Calu3 (cell line): ENCODE data around the gene F3. TPM values are rescaled to one million over a fixed set of nuclear protein-coding genes. Genes with fewer than 3 reads are reported as not detected.

Experiments used
- BruUV-seq: library from RNA; stranded (reverse); fragments of 400-500 nt; replicated peaks from 2 replicates; lab custom pipeline; 2021; lab: Mats Ljungman, UMichigan
- CTCF ChIA-PET: fragments of 300-600 bp; sonication (Branson Sonifier 250); formaldehyde crosslinking; loops from one replicate; lab custom pipeline; 2022; ENCODE audit warnings: antibody characterized with exemption; lab: Charles Lee
- DNase-seq: peaks from one replicate; pipeline ENCODE4 v3.0.0; 2022
- H3K27ac Mint-ChIP-seq: one replicate; pipeline ENCODE4 v1.8.0; 2022; ENCODE audit warnings: mixed read lengths; ENCODE audit not compliant: unreplicated experiment
- H3K27me3 Mint-ChIP-seq: one replicate; pipeline ENCODE4 v1.8.0; 2022; ENCODE audit warnings: mixed read lengths; ENCODE audit not compliant: unreplicated experiment
- H3K36me3 Mint-ChIP-seq: one replicate; pipeline ENCODE4 v1.8.0; 2022; ENCODE audit warnings: mild to moderate bottlenecking, moderate library complexity, mixed read lengths; ENCODE audit not compliant: insufficient read depth, unreplicated experiment
- H3K4me1 Mint-ChIP-seq: one replicate; pipeline ENCODE4 v1.8.0; 2022; ENCODE audit warnings: mild to moderate bottlenecking, low read depth, mixed read lengths; ENCODE audit not compliant: unreplicated experiment
- H3K4me3 Mint-ChIP-seq: one replicate; pipeline ENCODE4 v1.8.0; 2022; ENCODE audit warnings: mild to moderate bottlenecking, low read depth, moderate library complexity, mixed read lengths; ENCODE audit not compliant: unreplicated experiment
- H3K9me3 Mint-ChIP-seq: one replicate; pipeline ENCODE4 v1.8.0; 2022; ENCODE audit warnings: low read depth, mixed read lengths; ENCODE audit not compliant: unreplicated experiment
- intact Hi-C: fragments of 100-400 bp; cut with micrococcal nuclease; formaldehyde crosslinking; loops from one replicate; pipeline ENCODE4 v1.10.0; 2022; ENCODE audit not compliant: unreplicated experiment
- total RNA-seq: library from RNA; stranded (reverse); gene quantifications from 2 replicates; pipeline ENCODE4 v1.2.3, GENCODE V29; 2022
- TF ChIP-seq, protein P1 (sequence below): fragments of 200-600 bp; IDR thresholded peaks from one replicate; pipeline ENCODE4 v1.8.0; 2022; ENCODE audit warnings: antibody characterized with exemption; ENCODE audit not compliant: unreplicated experiment

The F3 gene
- total RNA-seq, 1 experiment from 2014 or later: 344 TPM

DNA sequence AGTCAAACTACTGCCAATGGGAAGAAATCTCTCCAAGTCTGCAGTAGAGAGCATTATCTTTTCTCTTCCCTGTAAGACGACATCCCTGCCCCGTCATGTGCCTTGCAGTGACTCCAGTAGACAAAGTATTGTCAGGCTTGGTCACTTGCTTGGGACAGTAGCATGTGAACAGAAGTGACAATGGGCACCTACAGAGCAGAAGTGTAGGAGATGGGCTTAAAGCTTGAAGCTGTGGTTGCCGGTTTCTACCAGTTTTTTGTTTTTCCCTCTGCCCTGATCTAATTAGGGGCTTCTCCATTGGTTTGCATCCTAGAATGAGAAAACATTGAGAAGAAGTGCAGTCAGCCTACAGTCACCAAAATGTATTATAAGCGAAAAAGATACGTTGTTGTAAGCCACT lies 12.7 kb downstream of the F3 start:
- Mint-ChIP-seq H3K4me3 (no peak overlapping the region), H3K27ac (peak overlapping the region; percentile 83), H3K36me3 (peaks cover 89% of the 10 kb centered on the region), H3K27me3 (no peaks in the 10 kb centered on the region), H3K4me1 (peaks cover 81% of the 10 kb centered on the region), H3K9me3 (no peaks in the 10 kb centered on the region)
- CTCF ChIA-PET: interaction anchor here (2.2 to 2.7 kb wide), 3 partner anchors 14 to 274 kb away, joined by 10 to 18 read pairs (median 10); partner anchors contain the start of gene F3
- DNase-seq: no peak
- intact Hi-C loops: loop anchor here (5.0 kb wide), 2 partner anchors 73 to 118 kb away; no protein-coding TSS in a partner anchor
- no TSS peak for BruUV-seq
- TF ChIP-seq, protein P1, sequence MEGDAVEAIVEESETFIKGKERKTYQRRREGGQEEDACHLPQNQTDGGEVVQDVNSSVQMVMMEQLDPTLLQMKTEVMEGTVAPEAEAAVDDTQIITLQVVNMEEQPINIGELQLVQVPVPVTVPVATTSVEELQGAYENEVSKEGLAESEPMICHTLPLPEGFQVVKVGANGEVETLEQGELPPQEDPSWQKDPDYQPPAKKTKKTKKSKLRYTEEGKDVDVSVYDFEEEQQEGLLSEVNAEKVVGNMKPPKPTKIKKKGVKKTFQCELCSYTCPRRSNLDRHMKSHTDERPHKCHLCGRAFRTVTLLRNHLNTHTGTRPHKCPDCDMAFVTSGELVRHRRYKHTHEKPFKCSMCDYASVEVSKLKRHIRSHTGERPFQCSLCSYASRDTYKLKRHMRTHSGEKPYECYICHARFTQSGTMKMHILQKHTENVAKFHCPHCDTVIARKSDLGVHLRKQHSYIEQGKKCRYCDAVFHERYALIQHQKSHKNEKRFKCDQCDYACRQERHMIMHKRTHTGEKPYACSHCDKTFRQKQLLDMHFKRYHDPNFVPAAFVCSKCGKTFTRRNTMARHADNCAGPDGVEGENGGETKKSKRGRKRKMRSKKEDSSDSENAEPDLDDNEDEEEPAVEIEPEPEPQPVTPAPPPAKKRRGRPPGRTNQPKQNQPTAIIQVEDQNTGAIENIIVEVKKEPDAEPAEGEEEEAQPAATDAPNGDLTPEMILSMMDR: no peak

DNA sequence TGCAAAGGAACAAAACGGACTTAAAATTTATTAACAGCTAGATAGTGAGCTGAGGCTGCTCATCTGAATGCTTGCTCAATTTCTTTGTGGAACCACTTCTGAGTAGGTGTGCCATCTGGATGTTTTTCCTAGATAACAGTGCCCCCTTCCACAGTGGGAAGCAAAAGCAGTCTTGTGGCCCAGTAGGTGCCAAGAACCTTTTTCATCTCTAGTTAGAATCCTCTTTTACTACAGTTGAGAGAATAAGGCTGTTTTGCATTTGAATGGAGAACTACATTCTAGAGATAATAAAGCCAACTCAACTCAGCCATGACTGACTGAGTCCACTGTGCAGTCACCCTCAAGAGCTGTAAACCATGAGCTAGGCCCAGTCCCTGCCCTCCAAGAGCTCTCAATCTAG lies 13.3 kb downstream of the F3 start:
- BruUV-seq: no TSS peak
- Mint-ChIP-seq H3K27me3 (no peaks in the 10 kb centered on the region), H3K27ac (peak overlapping the region; percentile 83), H3K36me3 (peaks cover 84% of the 10 kb centered on the region), H3K9me3 (no peaks in the 10 kb centered on the region), H3K4me1 (peaks cover 76% of the 10 kb centered on the region), H3K4me3 (peak overlapping the region; percentile 5)
- DNase-seq: no peak
- CTCF ChIA-PET: interaction anchor here (1.4 to 2.7 kb wide), 7 partner anchors 12 to 280 kb away, joined by 3 to 18 read pairs (median 5); partner anchors contain the start of gene F3
- intact Hi-C loops: loop anchor here (5.0 kb wide), 2 partner anchors 74 to 119 kb away; no protein-coding TSS in a partner anchor
- TF ChIP-seq, protein P1: no peak

DNA sequence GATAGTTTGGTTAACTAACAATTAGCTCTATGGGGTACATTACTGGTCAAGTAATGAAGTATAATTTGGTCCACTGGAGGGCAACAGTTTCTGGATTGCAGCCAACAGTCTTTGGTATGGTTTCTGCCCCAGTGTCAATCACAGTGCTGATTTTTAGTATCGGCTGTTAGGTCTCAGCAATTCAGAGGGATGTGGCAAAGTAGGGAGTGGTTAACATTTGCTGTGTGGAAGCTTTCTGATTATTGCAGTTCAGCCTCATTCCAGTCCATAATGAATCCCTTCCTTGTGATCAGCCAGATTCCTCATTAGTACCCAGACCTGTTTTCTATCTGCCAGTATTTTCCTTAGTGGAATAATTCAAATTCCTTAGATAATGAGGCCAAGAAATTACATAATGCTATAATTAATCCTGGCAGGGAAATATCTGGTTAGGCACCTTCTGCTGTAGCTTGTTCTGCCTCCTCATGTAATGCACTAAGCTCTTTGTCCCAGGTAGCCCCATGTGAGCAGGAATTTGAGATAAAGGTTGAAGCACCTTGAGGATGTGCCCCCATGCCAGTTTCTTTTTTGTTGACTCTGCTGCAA lies 14.0 kb downstream of the F3 start:
- CTCF ChIA-PET: interaction anchor here (0.6 to 2.7 kb wide), 15 partner anchors 9 to 281 kb away, joined by 3 to 18 read pairs (median 4); partner anchors contain the start of gene F3
- H3K4me1 Mint-ChIP-seq: peaks cover 68% of the 10 kb centered on the region
- peak; percentile 67 for DNase-seq
- peak overlapping the region; percentile 5 for H3K4me3 Mint-ChIP-seq
- no peaks in the 10 kb centered on the region for H3K27me3 Mint-ChIP-seq
- no peaks in the 10 kb centered on the region for H3K9me3 Mint-ChIP-seq
- peaks cover 76% of the 10 kb centered on the region for H3K36me3 Mint-ChIP-seq
- no TSS peak for BruUV-seq
- TF ChIP-seq, protein P1: no peak
- H3K27ac Mint-ChIP-seq: peak overlapping the region; percentile 83
- intact Hi-C loops: loop anchor here (5.0 kb wide), 2 partner anchors 75 to 120 kb away; no protein-coding TSS in a partner anchor

DNA sequence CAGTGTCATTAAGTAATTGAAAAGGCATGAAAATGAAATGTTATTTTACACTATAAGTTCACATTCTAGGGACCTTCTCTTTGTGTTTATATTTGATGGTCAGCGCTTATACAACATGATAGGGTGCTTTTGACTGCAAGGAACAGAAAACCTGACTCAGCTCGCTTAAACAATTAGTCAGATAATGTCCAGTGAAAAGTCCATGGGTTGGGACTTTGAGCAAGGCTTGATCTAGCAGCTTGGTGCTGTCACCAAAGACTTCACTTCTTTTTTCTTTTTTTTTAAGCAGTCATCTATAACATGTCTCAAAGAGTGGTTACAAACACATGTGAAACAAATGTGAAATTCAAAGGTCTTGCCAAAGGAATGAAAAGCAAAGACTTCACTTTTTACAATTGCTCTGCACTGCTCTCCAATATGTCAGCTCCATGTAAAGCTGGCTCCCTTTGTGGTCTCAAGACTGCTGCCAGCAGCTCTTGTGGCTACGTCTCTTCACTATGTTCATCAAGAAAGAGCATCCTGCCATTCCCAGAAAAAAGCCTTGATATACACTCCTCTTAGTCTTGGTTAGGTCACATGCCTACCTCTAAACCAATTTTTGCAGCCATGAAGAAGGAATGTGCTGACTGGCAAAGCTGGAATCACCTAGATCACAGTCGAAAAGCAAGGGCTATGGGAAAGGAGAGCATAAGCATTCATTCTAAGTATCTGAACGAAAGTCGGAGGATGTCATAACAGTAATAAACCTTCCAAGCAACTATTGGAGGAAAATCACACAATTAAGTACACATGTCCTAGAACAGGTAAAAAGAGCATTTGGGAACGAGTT lies 15.2 kb downstream of the F3 start:
- DNase-seq: no peak
- H3K27me3 Mint-ChIP-seq: no peaks in the 10 kb centered on the region
- BruUV-seq: no TSS peak
- H3K27ac Mint-ChIP-seq: peak overlapping the region; percentile 83
- CTCF ChIA-PET: interaction anchor here (0.6 to 2.7 kb wide), 12 partner anchors 11 to 282 kb away, joined by 3 to 18 read pairs (median 4); partner anchors contain the start of gene F3
- H3K9me3 Mint-ChIP-seq: no peaks in the 10 kb centered on the region
- TF ChIP-seq, protein P1: no peak
- no peak overlapping the region for H3K4me3 Mint-ChIP-seq
- H3K36me3 Mint-ChIP-seq: peaks cover 64% of the 10 kb centered on the region
- peaks cover 58% of the 10 kb centered on the region for H3K4me1 Mint-ChIP-seq
- intact Hi-C loops: loop anchor here (5.0 kb wide), 2 partner anchors 76 to 121 kb away; no protein-coding TSS in a partner anchor
